SK-N-SH (cell line): ENCODE measurements around the gene ZFP36L1. TPM values are rescaled to one million over a fixed set of nuclear protein-coding genes. Genes with fewer than 3 reads are reported as not detected.

Experiments
- CTCF ChIA-PET: fragments of 300-600, 350-600 bp; formaldehyde crosslinking; extraction: SDS; loops from one replicate; lab custom pipeline; 2021; lab: Yijun Ruan, JAX
- POLR2A ChIA-PET: fragments of 350-600 bp; sonication (Branson Sonifier 250); formaldehyde crosslinking; extraction: SDS; loops from one replicate; lab custom pipeline; 2020; ENCODE audit warnings: antibody characterized with exemption, inconsistent platforms; lab: Yijun Ruan, JAX
- DNase-seq: peaks from one replicate; pipeline ENCODE4 v3.0.0; 2012
- H2AFZ ChIP-seq: fragments of 200-600 bp; sonication (generic); 2 replicates; pipeline ENCODE4 v1.8.1; 2016; ENCODE audit warnings: antibody characterized with exemption, mild to moderate bottlenecking, low read depth
- H3F3A ChIP-seq: fragments of 200-600 bp; sonication (generic); replicated peaks from 2 replicates; pipeline ENCODE3; 2016; ENCODE audit warnings: antibody characterized with exemption, mild to moderate bottlenecking; ENCODE audit not compliant: insufficient read depth
- H3K27ac ChIP-seq, 2 experiments: fragments of 200-500 bp in 1 of 2; fragments of 200-600 bp in 1 of 2; sonication (Bioruptor generic) in 1 of 2; sonication (generic), shearing (Covaris generic) in 1 of 2; 2 replicates each; pipeline versions ENCODE4 v1.5.1 to v1.6.1; 2014 to 2016; ENCODE audit warnings: low read depth in 2 of 2, inconsistent platforms in 1 of 2, low read length in 1 of 2, mild to moderate bottlenecking in 1 of 2, mixed read lengths in 1 of 2
- H3K27me3 ChIP-seq: fragments of 200-600 bp; sonication (generic), shearing (Covaris generic); 2 replicates; pipeline ENCODE4 v1.6.1; 2016; ENCODE audit warnings: mixed run types; ENCODE audit not compliant: insufficient read depth
- H3K36me3 ChIP-seq, 2 experiments: fragments of 200-500 bp in 1 of 2; fragments of 200-600 bp in 1 of 2; sonication (Bioruptor generic) in 1 of 2; sonication (generic) in 1 of 2; replicated peaks in 1 of 2; 2 replicates each; pipeline versions ENCODE3 to v1.5.1; 2014 to 2016; ENCODE audit warnings: low read length in 1 of 2, mild to moderate bottlenecking in 1 of 2; ENCODE audit not compliant: insufficient read depth in 2 of 2, control insufficient read depth in 1 of 2
- H3K4me1 ChIP-seq, 2 experiments: fragments of 200-500 bp in 1 of 2; fragments of 200-600 bp in 1 of 2; sonication (Bioruptor generic) in 1 of 2; sonication (generic), shearing (Covaris generic) in 1 of 2; 2 replicates each; pipeline versions ENCODE4 v1.5.1 to v1.6.1; 2014 to 2016; ENCODE audit warnings: low read depth in 1 of 2, low read length in 1 of 2, mixed run types in 1 of 2; ENCODE audit not compliant: insufficient read depth in 2 of 2, control insufficient read depth in 1 of 2
- H3K4me2 ChIP-seq: fragments of 200-600 bp; sonication (generic), shearing (Covaris generic); 2 replicates; pipeline ENCODE4 v1.6.1; 2017; ENCODE audit warnings: mixed run types
- H3K4me3 ChIP-seq, 2 experiments: fragments of 200-500 bp in 1 of 2; fragments of 200-600 bp in 1 of 2; sonication (Bioruptor generic) in 1 of 2; sonication (generic), shearing (Covaris generic) in 1 of 2; 2 replicates each; pipeline versions ENCODE4 v1.5.1 to v1.8.1; 2014 to 2016; ENCODE audit warnings: low read depth in 2 of 2, inconsistent platforms in 1 of 2, low read length in 1 of 2, mild to moderate bottlenecking in 1 of 2, mixed read lengths in 1 of 2, moderate library complexity in 1 of 2
- H3K79me2 ChIP-seq: fragments of 200-600 bp; sonication (generic); 2 replicates; pipeline ENCODE4 v1.8.1; 2017; ENCODE audit warnings: mild to moderate bottlenecking; ENCODE audit not compliant: insufficient read depth
- H3K9ac ChIP-seq: fragments of 200-600 bp; sonication (generic); 2 replicates; pipeline ENCODE4 v1.6.1; 2017; ENCODE audit warnings: mixed run types
- H3K9me2 ChIP-seq: fragments of 200-600 bp; sonication (generic); 2 replicates; pipeline ENCODE4 v1.6.1; 2017; ENCODE audit warnings: mixed run types
- H3K9me3 ChIP-seq: fragments of 200-600 bp; sonication (generic); 2 replicates; pipeline ENCODE4 v1.6.1; 2017; ENCODE audit warnings: mixed run types, mild to moderate bottlenecking, moderate library complexity
- H4K20me1 ChIP-seq: fragments of 200-600 bp; sonication (generic); 2 replicates; pipeline ENCODE4 v1.6.1; 2017; ENCODE audit warnings: mild to moderate bottlenecking, mixed run types; ENCODE audit not compliant: insufficient read depth
- ELF1 ChIP-seq: IDR thresholded peaks from 2 replicates; pipeline ENCODE4 v1.4.0; 2012
- FOSL2 ChIP-seq: IDR thresholded peaks from 2 replicates; pipeline ENCODE4 v1.4.0; 2012; ENCODE audit warnings: low read depth, mild to moderate bottlenecking, moderate library complexity, borderline replicate concordance
- GABPA ChIP-seq: IDR thresholded peaks from 2 replicates; pipeline ENCODE4 v1.4.0; 2012; ENCODE audit warnings: low read depth, mild to moderate bottlenecking
- IRF3 ChIP-seq: fragments of 150-350 bp; IDR thresholded peaks from 2 replicates; pipeline ENCODE4 v1.6.1; 2016; ENCODE audit warnings: mild to moderate bottlenecking, low read depth, low read length
- NRF1 ChIP-seq: IDR thresholded peaks from 2 replicates; pipeline ENCODE4 v1.6.1; 2012; ENCODE audit warnings: low read depth, mild to moderate bottlenecking, low read length
- POLR2AphosphoS5 ChIP-seq: IDR thresholded peaks from 2 replicates; pipeline ENCODE4 v1.6.1; 2012; ENCODE audit warnings: low read depth, low read length
- RCOR1 ChIP-seq: fragments of 150-350 bp; IDR thresholded peaks from 2 replicates; pipeline ENCODE4 v1.6.1; 2017; ENCODE audit warnings: antibody characterized with exemption, low read length
- SMC3 ChIP-seq: IDR thresholded peaks from 2 replicates; pipeline ENCODE4 v1.6.1; 2012; ENCODE audit warnings: low read depth, low read length, improper control_type of control experiment
- TAF1 ChIP-seq: IDR thresholded peaks from 2 replicates; pipeline ENCODE4 v1.6.1; 2012; ENCODE audit warnings: low read depth, mild to moderate bottlenecking, low read length, moderate library complexity, borderline replicate concordance
- TCF12 ChIP-seq: IDR thresholded peaks from 2 replicates; pipeline ENCODE4 v1.4.0; 2012
- TEAD4 ChIP-seq: IDR thresholded peaks from 2 replicates; pipeline ENCODE4 v1.4.0; 2012; ENCODE audit warnings: mild to moderate bottlenecking, borderline replicate concordance; ENCODE audit not compliant: insufficient read depth
- USF2 ChIP-seq: fragments of 150-350 bp; IDR thresholded peaks from 2 replicates; pipeline ENCODE4 v1.6.1; 2017; ENCODE audit warnings: antibody characterized with exemption, low read length, low read depth, borderline replicate concordance
- YY1 ChIP-seq: IDR thresholded peaks from 2 replicates; pipeline ENCODE4 v1.4.0; 2012; ENCODE audit warnings: low read depth, mild to moderate bottlenecking
- ZBTB33 ChIP-seq: IDR thresholded peaks from 2 replicates; pipeline ENCODE4 v1.4.0; 2012; ENCODE audit warnings: low read depth, borderline replicate concordance
- WGBS: methylation state at CpG from one replicate; pipeline ENCODE4 v1.1.6; 2017; ENCODE audit warnings: low lambda C conversion rate; 5-methylcytosine and 5-hydroxymethylcytosine counted together
- polyA plus RNA-seq, 3 experiments: library from polyadenylated mRNA; depleted of rRNA; stranded (reverse); fragments of >200 nt; gene quantifications; 2 replicates each; pipeline ENCODE4 v1.2.3, GENCODE V29; 2012

The ZFP36L1 gene
- polyA plus RNA-seq, 1 of the 3 experiments (the other 2 are of a cell fraction): 16.5 TPM

- Histone ChIP-seq H3K4me2 (no peak overlapping the region), H4K20me1 (no peaks in the 10 kb centered on the region), H3K27ac (no peak overlapping the region), H3K9me3 (no peaks in the 10 kb centered on the region), H3K4me3 (no peak overlapping the region), H3F3A (peaks cover 2% of the 10 kb centered on the region), H2AFZ (no peak overlapping the region), H3K9ac (no peak overlapping the region), H3K4me1 (peaks cover 26 to 27% of the 10 kb centered on the region in 2 experiments; a peak in 3 of 4 replicates), H3K36me3 (no peaks in the 10 kb centered on the region), H3K9me2 (no peaks in the 10 kb centered on the region), H3K79me2 (no peaks in the 10 kb centered on the region), H3K27me3 (no peaks in the 10 kb centered on the region)
- TF ChIP-seq GABPA (no peak), SMC3 (no peak), POLR2AphosphoS5 (no peak), TAF1 (no peak), TEAD4 (no peak), FOSL2 (no peak), IRF3 (no peak), ELF1 (no peak), RCOR1 (no peak), TCF12 (no peak), ZBTB33 (no peak), NRF1 (no peak), YY1 (no peak), USF2 (no peak)
- DNase-seq: peak; percentile 4
- WGBS: 93% methylated on average over 8 of the region's 8 CpGs
- ChIA-PET POLR2A (no interaction called here), CTCF (interaction anchor here (0.7 to 4.5 kb wide), 7 partner anchors 14 to 563 kb away, joined by 3 to 20 read pairs (median 5); no protein-coding TSS in a partner anchor)
Measured at GRCh38 chr14:68810173-68811153, 17.6 kb upstream of the ZFP36L1 start.
